Measurements from ENCODE around the gene ATF7.

ATF7 gene

DNA sequence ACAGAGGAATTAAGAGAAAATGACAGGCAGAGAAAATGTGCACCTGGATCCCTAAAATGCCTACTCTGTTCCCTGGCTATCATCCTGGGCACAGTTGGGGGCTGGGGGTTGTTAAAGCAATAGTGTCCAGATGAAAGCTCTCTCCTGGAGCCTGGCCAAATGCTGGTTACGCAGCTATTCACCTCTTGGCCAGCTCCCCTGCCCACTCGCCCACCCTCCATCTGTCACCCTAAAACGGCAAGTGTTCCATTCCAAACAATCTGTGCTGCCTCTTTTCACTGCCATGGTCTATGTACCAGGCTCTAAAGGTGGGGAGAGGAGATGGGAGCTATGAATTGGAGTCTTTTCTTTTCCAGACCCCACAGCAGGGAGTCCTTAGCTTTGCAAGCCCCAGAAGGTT, 94.2 kb downstream of the ATF7 start:
- DNase-seq (ENCODE audit: low read depth in 2 of 3, low spot score in 1 of 3): no peak

DNA sequence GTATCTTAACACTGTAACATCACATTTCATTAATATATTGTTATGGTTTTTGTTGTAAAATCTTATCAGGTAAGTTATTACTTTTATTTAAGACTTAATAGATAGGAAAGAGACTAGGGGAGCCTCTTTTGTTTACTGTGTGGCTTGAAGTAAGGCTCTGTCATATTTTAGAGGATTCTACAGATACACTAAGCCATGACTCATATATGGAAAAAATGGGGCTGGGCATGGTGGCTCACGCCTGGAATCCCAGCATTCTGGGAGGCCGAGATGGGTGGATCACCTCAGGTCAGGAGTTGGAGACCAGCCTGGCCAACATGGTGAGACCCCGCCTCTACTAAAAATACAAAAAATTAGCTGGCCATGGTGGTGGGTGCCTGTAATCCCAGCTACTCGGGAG, 95.3 kb downstream of the ATF7 start:
- no peak for DNase-seq (ENCODE audit: low read depth in 2 of 3, low spot score in 1 of 3)

DNA sequence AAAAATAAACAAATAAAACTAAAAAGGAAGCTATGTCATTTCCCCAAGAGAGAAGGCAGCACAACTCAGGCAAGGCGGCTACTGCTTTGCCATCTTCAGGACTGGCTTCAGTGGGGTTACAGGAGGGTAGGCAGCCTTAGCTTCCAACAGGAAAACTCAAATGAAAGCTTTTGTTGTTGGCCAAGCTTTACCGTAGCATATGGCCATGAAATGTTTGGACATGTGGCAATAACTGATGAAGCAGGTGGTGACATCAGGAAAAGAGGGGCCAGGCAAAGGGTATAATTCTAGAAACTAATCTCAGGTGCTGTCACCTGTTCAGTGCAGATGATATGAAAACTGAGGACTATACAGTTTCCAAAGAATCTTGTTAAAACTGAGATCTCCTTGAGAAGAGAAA, 96.1 kb downstream of the ATF7 start:
- no peak for DNase-seq (ENCODE audit: low read depth in 2 of 3, low spot score in 1 of 3)

DNA sequence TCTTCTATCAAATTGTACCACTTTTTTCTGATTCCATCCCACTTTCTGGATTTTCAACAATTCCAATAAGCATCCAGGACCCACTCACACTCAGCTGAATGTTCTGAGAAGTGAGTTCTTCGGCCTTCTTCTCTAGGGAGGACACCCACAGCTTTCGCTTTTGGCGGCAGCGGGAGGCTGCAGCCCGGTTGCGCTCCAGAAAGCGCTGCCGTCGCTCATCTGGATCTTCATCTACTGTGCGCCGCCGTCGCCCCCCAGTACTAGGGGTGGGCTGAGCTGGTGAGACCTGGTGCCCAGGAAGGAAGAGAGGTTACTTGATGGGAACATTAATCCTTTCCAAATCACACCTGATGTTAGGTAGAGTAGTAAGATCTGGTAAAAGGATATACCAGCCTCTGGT, 101.7 kb downstream of the ATF7 start:
- DNase-seq (ENCODE audit: low read depth in 2 of 3, low spot score in 1 of 3): no peak

DNA sequence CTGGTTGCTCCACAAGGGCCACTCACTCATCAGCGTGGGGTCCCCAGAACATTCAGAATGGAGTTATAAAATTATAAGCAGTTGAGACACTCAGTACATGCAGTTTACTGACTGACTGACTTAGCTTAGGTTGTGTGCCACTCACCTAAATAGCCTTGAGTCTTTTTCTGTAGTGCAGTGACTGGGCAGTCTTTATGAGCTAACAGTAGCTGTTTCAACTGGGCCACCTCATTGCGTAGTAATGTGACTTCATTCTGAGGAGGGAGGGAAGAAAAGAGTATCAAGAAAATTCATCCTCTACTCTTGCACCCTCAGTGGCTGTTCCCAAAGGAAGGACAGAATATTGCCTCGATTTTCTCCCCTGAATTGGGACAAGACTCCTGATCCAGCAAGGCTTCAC, 103.1 kb downstream of the ATF7 start:
- DNase-seq (ENCODE audit: low read depth in 2 of 3, low spot score in 1 of 3): no peak

DNA sequence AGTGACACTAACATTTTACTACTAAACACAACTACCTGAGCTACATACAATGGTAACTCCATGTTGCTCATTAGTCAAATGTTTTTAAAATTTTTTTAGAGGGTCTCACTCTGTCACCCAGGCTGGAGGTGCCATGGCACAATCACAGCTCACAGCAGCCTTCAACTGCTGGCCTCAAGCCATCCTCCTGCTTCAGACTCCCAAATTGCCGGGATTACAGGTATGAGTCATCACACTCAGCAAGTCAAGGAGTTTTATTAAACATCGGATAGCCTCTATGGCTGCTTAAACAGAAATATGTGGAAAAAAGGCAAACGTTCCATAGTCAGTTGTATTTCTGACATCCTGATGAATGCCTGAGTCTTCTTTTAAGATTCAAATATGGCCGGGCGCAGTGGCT, 107.8 kb downstream of the ATF7 start:
- DNase-seq (ENCODE audit: low read depth in 2 of 3, low spot score in 1 of 3): no peak

DNA sequence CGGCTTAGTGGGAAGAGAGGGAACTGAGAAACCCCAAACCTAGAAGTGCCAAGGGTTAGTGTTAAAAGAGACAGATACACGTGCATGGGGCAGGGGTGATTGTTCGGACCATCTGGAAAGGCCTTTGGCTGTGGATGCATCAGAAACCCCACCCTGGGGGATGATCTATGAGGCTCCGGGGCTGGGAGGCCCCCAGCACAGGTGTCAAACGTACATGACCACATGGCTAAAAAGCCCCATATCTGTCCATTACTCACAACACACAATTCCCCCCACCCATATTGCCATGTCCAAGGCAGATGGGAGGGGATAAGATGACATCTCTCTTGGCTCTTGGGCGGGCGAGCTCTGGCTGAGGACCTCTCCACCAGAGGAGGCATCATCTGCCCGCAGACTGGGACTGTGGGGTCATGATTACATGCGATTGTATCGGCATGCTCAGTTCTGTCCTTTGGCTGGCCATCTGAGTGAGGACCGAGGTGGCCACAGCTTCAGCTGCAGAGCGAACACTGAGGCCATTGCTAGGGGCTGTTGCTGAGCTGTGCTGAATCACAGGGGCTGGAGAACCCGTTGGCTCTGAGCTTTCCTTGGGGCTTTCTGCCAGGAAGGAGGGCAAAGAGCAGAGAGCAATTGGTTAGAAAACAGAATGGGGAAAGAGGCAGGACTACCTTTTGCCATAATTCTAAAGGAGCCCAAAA, 109.3 kb downstream of the ATF7 start:
- DNase-seq (ENCODE audit: low read depth in 2 of 3, low spot score in 1 of 3): no peak

DNA sequence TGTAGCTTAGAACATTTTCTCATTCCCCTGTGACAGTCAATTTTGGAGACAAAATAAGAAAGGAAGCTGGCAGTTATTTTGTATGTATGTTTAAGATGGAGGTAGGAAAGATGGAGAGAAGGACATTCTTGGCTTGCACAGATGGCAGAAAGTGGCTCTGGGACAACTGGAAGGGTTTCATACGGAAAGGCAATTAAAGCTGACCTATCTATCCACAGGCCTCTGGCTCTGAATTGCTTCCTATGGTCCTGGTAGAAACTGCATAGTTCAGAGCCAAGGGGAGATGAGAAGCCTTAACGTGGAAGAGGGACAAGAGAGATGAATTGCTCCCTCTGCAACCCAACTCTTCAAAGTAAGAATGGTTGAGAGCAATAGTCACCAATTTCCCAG, 110.9 kb downstream of the ATF7 start:
- no peak for DNase-seq (ENCODE audit: low read depth in 2 of 3, low spot score in 1 of 3)

DNA sequence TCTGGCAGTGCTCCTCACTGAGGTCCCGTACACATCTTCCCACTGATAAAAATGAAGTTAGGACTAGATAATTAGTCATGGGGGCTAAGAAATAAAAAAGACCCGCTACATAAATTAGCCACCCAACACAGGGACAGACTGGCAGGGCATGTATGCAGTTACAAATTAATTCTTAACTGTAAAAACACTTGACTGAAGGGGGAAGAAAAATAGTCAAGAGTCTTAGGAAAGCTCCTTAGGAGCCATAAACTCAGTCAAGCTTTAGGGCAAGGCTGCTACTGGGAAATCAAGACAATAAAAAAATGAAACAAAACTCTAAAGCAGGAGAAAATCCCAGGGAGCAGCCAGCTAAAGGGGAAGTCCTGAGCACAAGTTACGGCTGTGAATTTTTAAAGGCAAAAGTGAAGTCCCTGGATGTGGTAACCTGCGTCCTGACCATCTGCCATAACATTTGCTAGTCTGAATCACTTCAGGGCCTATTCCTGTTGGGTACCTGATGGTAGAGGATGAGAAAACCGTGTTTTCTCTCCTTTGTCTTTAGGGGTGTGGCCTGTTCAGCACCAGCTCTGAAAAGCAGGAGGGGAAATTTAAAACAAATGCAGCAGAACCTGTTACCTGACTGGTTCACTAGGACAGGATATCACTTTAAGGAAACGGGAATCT, 111.4 kb downstream of the ATF7 start:
- DNase-seq (ENCODE audit: low read depth in 2 of 3, low spot score in 1 of 3): no peak

DNA sequence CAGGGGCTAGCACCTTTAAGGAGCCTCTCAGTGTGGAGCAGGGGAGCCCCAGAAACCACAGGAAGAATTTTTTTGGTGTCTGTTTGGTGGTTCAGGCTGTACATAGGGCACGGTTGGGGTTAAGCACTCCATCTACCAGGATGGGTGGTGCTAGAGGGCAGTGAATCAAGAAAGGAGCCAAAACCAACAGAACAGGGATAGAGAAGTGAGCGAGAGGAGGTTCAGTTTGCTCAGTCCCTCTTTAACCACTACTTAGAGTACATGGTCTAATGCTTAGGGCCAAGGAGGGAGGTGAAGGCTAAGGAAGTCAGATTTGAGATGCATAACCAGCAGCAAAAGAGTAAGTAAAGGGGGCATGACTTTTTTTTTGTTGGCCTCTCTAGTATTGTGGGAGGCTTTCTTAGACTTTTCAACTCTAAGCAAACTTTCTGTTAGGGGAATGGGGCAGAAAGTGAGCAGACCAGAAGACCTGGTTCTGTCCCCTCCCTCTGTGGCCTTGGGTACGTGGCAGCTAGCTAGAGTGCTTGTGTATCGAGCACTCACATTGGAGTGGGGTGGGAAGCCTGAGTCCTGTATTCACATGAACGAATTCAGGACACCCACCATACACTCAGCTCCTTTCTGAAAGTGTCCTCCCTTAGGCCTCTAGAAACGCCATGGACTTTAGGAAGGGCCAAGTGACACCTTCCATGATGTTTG, 112.3 kb downstream of the ATF7 start:
- DNase-seq (ENCODE audit: low read depth in 2 of 3, low spot score in 1 of 3): no peak

DNA sequence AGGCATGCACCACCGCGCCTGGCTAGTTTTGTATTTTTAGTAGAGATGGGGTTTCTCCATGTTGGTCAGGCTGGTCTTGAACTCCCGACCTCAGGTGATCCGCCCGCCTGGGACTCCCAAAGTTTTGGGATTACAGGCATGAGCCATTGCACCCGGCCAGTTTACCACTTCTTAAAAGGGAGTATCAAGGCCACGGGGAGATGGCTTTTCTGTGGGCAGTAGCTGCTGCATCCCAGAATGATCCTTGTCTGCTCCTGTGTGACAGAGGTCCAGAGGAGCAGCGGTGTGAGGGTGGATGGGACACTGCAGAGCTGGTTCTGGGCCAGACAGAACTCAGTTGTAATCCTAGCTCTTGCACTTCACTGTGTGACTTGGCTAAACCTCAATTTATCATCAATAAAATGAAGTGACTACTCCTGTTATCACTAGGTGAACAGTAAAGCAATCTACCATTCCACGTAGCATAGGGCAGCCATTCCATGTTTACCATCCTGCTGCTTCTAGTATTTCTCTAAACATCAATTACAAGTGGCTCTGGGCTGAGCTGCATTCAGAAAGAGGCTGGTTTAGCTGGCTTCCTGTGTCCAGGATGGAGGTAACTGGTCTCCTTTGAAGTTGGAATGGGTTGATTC, 115.9 kb downstream of the ATF7 start:
- DNase-seq (ENCODE audit: low read depth in 2 of 3, low spot score in 1 of 3): no peak

DNA sequence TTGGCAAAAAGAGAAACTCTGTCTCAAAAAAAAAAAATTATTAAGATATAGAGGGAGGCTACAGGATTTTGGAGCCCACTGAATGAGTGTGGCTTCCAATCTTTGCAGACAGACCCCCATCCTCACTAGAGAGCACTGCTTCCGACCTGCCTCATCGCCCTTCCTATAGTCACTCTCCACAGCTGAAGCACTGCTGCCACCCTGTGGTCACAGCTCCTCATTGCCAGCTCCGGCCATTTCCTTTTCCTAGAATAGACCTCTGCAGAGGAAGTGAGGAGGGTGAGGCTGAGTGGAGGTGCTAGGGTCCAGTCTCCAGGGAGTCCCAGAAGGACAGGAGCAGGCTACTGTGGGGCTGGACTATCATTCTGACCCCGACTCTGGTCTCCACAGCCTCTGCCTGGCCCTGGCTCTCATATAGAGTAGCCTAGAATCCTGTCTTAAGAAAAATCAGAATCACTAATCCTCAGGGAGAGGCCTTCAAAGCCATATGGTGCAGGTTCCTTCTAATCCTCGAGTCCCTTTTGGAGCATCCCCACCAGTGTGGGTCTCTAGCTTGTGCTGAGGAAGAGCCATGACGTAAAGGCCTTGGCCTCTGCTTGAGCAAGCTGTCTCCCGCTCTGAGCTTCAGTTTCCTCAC, 117.5 kb downstream of the ATF7 start:
- peak; percentile 72 to 93 (median 78) for DNase-seq (ENCODE audit: low read depth in 2 of 3, low spot score in 1 of 3)

DNA sequence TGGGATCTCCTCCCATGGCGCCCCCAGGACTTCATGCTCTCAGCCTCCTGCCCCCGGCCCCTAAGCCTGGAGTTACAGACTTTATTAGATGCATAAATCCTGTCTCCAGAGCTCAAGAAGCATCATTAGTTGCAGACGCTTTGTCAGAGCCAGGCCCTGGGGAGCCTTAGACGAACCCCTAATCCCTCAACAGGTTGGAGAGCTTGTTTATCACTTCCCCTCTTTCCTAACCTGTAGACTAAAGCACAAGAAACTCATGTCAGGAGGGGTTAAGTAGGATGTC, 118.6 kb downstream of the ATF7 start:
- DNase-seq (ENCODE audit: low read depth in 2 of 3, low spot score in 1 of 3): no peak

DNA sequence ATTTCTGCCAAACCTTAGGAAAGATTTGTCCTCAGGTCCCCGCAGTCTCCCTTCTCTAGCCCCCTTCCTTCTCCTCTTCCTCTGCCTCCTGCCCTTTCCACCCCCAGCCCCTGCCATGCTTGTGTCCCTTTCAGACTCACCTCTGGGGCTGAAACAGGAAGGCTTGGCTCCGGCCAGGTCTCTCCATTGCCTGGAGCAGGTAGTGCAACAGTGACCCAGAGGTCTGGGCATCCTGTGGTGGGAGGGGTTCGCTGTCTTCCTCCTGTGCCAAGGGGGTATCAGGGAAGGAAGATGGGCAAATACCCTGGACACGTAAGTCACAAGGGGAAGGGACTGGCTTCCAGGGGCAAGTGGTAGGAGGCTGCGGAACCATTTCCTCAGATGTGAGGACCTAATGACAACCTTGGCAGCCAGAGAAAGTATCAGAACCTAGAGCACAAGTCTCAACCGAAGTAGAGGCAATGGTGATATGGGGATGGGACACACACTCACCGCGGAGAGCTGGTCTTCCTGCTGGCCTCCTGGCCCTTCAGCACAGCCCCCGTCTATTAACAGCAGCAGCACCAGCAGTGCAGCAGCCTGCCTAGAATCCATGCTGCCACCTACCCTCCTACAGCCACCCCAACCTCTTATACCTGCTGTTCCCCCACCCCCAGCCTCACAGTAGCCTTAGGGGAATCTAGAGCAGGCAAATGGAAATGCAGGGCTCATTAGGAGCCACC, 119.1 kb downstream of the ATF7 start, which contains the start of gene NPFF:
NPFF (minus strand) TSS at position 604 of the 722 bp plus-strand sequence; CDS start at position 594, 10 bp downstream.
- DNase-seq (ENCODE audit: low read depth in 2 of 3, low spot score in 1 of 3): no peak

DNA sequence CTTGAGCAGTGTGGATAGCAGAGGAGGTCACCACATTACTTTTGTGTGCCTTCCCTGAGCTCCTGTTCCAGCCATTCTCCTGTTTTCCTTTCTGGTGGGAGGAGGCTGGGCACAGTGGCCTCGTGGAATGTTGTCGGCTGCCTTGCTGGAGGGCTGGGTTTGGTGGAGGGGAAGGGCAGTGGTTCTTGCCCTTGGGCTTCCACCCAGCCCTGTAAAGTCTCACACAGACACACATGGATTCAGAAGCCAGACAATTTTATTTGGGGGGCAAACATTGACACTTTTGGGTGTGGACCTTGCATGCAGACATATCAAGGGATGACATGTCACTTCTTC, 119.8 kb downstream of the ATF7 start:
- DNase-seq (ENCODE audit: low read depth in 2 of 3, low spot score in 1 of 3): no peak

DNA sequence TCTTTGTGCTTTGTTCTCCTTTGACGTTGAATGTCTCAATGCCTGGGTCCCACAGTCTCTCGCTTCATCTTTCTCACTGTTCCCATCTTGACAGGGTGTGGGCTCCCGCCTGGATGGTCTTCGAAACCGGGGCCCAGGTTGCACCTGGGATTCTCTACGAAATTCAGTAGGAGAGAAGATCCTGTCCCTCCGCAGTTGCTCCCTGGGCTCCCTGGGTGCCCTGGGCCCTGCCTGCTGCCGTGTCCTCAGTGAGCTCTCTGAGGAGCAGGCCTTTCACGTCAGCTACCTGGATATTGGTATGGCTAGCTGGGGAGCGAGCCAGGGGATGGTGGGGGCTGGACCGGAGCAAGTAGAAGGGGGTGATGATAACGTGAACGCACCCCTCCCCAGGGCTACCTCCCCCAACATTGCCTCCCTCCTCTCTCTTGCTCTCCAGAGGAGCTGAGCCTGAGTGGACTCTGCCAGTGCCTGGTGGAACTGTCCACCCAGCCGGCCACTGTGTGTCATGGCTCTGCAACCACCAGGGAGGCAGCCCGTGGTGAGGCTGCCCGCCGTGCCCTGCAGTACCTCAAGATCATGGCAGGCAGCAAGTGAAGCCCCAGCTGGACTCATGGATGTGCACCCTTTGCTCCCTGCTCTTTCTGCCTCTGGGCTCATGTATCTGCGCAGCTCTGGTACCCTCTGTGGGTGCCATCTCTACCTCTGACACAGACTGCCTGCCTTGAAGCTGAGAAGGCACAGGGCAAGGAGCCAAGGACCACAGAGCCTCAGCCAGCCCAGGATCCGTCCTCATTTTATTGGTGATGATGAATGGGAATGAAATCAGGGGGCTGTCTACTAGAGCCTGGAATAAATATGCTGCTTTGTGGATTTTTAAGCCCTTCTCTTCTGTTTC, 120.4 kb downstream of the ATF7 start:
- DNase-seq (ENCODE audit: low read depth in 2 of 3, low spot score in 1 of 3): no peak

DNA sequence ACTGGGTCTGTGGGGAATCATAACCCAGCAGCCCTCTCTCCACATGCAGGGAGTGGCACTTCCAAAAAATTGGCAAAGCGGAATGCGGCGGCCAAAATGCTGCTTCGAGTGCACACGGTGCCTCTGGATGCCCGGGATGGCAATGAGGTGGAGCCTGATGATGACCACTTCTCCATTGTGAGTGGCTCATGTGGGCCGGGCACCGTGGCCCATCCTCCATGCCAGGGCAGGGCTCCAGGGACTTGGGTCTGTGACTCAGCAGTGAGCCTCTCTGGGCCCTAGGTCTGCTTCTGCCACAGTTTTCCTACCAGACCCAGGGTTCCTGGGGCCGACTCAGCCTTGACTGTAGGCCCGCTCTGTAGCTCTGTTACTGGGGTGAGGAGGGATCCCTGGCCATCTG, 121.1 kb downstream of the ATF7 start:
- DNase-seq (ENCODE audit: low read depth in 2 of 3, low spot score in 1 of 3): no peak

DNA sequence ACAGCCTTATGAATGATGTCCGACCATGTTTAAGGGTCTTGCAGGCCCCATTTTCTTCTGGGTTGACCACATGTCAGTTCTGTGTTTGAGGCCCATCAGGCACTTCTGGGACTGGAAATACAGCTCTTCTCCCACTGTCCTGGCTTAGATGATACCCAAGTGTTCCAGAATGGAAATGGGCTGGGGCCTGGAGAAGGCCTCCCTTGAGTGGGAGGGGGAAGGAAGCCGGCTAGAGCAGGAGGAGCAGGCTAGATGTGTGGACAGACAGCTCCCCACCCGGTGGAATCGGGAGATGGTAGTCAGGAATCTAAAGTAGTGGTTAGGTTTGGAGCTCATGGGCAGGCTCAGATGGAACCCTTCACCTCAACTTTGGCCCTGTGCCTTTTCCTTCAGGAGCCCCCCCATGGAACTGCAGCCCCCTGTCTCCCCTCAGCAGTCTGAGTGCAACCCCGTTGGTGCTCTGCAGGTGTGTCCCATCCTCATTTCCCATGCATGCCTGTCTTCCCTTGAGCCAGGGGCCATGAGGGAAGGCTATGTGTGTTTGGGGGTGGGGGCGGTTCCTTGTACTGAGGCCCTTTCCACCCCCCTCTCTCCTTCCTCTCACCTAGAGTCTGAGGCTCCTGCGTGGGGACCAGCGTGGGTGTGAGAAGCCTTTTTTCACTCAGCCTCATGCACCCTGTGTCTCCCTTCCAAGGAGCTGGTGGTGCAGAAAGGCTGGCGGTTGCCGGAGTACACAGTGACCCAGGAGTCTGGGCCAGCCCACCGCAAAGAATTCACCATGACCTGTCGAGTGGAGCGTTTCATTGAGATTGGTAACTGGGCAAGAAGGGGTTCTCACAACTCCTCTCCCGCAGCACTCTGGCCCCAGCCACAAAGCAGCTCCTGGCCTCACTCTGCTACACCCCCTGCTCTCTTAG, 121.9 kb downstream of the ATF7 start:
- DNase-seq (ENCODE audit: low read depth in 2 of 3, low spot score in 1 of 3): no peak

All from stimulated activated CD4-positive, alpha-beta T cell treated with anti-CD3 and anti-CD28 coated beads, Interleukin-12 subunit alpha, Interleukin-12 subunit beta, amount 100 ng/mL, for 48 hours (primary cell).